ENCODE measurements around the gene POLR2E.

The POLR2E gene

DNA sequence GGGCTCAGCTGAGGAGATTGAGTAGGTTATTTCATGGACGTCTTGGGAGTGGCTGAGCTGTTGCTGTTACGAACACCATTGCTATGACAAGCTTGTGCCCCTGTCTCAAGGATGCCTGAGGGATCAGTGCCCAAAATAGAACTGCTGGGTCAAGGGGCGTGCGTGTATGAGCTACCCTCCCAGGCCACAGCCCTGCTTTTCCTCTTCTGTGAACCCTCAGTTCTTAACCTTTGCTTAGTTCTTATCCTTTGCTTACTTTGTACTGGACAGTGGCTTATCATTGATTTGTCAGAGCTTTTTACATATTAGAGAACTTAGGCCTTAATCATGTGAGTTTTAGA is 19.2 kb downstream of the POLR2E start:
- DNase-seq = no peak

DNA sequence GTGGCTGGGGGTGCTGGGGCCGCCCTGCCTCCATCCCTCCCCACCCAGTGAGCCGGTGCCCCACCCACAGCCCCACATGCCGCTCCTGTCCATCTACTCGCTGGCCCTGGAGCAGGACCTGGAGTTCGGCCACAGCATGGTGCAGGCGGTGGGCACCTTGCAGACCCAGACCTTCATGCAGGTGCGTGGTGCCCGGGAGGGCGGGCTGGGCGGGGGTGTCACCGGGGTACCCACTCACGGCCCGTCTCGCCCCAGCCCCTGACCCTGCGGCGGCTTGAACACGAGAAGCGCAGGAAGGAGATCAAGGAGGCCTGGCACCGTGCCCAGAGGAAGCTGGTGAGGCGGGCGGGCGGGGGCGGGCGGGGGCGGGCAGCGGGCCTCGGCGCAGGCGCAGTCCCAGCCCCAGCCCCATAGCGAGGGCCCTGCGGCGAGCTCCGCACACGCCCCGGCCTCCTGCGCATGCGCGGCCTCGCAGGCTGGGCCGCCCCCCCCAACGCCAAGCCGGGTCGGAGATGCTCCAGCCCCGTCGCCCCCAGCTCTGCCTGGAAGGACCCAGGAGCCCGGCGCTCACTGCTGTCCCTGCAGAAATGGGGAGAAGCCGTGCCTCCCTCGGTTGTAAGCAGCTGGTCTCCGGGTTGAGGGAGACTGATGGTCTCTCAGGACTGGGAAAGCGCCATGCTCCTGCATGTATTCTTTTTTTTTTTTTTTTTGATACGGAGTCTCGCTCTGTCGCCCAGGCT is 20.5 kb downstream of the POLR2E start:
- DNase-seq = peak; percentile 94 to 99

DNA sequence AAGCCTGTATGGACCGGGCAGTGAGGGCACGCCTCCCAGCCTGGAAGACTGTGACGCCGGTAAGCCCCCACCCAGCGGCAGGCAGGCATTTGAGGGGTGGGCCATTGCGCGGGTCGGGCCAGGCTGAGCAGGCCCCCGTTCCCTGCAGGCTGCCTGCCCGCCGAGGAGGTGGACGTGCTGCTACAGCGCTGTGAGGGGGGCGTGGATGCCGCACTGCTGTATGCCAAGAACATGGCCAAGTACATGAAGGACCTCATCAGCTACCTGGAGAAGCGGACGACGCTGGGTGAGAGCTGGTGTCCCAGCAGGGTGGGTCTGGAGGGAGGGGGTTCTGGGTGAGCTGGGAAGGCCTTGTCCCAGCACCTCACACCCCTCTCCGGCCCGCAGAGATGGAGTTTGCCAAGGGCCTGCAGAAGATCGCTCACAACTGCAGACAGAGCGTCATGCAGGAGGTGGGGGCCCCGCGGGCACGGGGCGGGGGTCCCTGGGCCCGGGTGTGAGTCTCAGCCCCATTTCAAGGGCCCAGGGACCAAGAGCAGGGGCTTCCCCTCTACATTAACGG is 21.1 kb downstream of the POLR2E start:
- DNase-seq = no peak

DNA sequence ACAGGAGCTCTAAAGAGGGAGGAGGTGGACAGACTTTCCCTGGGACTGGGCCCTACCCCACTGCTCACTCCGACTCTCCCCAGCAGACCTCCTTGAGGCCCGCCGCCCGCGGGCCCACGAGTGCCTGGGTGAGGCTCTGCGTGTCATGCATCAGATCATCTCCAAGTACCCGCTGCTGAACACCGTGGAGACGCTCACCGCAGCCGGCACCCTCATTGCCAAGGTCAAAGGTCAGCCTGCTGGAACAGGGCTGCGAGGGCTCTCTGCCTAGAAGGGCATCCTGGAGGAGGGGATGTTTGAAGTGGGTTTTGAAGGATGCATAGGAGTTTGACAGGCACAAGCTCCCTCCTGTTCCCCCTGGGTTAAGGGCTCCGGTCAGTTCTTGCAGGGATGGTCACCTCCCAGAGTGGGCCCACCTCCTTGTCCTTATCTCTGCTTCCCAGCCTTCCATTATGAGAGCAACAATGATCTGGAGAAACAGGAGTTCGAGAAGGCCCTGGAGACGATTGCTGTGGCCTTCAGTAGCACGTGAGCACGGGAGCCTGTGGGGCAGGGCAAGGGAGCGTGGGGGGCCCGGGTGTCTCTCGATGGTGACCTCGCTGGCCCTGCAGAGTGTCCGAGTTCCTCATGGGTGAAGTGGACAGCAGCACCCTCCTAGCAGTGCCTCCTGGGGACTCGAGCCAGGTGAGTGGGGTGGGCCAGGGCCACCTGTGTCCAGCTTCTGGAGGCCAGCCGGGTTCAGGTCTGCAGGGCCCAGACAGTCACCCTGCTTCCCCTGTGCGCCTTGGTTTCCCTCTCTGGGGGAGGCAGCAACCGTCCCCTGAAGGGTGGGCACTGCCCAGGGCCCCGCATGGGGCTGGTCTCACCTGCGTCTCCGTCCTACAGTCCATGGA is 21.9 kb downstream of the POLR2E start:
- no peak for DNase-seq

DNA sequence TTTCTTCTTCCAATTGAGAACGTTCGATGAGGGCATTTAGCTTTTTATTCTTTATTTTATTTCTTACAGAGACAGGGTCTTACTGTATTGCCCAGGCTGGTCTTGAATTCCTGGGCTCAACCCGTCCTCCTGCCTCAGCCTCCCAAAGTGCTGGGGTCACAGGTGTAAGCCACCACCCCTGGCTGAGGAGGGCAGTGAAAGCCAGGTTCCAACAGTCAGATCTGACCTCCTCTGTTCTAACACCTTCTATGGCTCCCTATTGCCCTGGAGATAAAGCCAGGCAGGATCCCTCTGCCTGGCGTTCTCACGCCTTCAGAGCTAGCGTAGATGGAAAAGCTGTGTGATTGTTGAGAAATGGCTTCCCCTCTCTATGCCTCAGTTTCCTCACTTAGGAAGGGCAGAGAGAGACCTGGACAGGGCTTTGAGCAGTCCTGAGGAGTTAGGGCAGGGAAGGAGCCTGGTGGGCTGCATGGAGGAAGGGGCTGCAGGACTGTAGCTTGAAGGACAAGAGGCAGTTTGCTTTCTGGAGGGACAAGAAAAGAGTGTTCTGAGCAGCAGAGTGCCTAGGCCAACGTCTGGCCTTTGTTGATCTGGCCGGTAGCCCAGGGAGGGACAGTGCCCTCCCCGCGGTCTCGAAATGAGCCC is 22.7 kb downstream of the POLR2E start:
- DNase-seq = no peak

DNA sequence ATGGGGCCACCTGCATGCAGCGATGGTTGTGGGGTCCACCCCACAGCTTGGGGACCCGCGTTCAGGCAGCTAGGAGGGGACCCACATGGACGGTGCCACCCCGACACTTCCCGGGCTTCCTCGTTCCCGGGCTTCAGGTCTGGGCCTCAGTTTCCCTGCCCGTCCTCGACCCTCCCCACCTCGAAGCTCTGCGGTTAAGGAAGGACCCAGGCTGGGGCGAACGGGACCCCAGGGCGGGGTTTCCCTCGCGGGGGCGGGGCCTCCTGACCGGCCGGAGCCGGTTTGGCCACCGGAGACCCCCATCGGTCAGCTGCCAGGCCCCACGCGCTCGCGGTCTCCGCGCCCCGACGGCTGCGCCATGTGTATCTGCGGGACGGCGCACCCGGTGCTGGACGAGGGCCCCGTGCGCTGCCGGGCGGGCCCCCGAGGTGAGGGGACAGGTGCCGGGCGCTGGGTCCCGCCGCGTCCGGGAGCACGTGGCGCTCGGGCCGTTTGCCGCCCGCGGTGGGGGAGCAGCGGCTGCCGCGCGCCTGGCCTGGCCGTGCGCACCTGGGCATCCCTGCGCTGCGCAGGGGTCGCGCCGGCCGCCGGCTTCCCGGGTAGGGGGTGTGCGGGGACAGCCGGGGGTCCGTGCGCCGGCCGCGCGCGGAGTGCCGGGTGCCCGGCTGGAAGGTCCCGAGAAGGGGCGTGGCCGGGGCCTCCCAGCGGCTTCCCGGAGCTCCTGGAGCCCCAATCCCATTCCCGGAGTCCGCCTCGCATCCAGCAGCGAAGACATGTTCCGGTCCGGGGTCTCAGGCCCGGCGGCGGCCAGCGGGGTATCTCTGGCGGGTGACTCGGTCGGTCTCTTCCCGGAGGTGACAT is 24.0 kb downstream of the POLR2E start:
- no peak for DNase-seq

DNA sequence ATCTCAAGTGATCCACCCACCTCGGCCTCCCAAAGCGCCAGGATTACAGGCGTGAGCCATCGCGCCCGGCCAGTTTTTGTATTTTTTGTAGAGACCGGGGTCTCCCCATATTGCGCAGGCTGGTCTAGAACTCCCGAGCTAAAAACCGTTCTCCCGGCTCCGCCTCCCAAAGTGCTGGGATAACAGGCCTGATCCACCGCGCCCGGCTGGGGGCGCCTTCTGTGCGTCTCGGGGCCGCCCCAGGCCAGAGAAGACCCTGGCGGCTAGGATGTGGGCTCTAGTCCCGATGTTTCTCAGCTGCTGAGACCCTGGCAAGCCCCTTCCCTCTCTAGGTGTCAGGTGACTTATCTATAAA is 24.6 kb downstream of the POLR2E start:
- no peak for DNase-seq

DNA sequence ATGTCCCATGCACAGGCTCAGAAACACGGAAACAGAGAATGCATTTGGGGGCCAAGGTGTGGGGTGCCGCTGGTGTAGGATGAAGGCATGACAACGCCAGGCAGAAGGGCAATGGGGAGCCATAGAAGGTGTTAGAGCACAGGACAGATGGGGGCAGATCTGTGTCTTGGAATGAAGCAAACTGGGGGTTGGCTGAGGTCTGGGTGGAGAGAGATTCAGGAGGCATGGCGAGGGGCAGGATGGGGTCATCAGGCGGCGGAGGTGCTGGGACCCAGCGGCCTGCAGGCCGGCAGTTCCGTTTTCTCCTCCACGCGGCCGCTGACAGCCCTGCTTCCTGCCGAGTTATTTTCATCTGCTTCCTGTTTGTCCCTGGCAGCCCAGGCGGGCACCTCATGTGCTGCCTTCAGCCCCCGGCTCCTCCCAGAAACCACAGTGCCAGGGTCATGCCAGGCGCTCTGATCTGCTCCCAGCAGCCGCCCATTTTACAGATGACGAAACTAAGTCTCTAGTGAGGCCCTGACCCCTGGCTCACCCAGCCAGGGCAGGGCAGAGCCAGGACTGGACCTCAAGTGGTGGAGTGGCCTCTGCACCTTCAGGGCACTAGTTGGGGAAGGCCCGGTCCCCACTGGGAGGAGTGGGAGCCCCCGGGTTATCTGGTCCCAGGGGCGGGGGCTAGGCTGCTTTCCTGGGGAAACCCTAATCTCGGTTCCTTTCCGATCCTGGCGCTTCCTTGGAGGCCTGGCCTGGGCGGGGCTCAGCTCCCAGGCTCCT is 26.0 kb downstream of the POLR2E start:
- peak; percentile 51 to 67 for DNase-seq

DNA sequence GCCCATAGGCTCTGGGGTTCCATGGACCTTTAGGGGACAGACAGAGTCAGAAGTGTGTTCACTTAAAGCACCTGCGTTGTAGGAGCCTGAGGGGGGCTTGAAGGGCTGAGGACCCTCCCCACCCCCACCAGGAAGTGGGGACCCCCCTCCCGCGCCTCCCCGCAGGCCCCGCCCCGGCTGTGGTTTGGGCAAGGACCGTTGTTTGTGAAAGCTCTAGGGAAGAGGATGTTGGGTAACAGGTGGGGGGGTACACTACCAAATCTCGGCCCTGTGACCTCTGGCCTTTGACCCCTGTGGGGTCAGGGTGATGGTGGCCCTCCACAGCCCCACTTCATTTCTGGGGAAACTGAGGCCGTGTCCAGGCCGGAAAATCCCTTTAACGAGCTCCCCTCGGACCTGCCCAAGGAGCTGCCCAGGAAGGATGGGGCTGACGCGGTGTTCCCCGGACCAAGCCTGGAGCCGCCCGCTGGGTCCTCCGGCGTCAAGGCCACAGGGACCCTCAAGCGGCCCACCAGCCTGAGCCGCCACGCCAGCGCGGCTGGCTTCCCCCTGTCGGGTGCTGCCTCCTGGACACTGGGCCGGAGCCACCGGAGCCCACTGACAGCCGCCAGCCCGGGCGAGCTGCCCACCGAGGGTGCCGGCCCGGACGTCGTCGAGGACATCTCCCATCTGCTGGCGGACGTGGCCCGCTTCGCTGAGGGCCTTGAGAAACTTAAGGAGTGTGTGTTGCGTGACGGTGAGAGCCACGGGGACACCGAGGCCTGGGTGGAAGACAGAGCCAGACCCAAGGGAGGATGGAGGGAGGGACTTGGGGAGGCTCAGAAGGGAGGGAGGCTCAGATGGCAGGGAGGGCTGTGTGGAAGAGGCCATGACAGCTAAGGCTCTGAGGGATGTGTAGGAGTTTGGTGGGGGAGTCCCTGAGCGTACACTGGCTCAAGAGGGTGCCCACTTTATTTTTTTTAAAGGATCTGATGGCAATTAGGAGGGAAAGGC is 26.9 kb downstream of the POLR2E start:
- peak; percentile 57 to 60 for DNase-seq

DNA sequence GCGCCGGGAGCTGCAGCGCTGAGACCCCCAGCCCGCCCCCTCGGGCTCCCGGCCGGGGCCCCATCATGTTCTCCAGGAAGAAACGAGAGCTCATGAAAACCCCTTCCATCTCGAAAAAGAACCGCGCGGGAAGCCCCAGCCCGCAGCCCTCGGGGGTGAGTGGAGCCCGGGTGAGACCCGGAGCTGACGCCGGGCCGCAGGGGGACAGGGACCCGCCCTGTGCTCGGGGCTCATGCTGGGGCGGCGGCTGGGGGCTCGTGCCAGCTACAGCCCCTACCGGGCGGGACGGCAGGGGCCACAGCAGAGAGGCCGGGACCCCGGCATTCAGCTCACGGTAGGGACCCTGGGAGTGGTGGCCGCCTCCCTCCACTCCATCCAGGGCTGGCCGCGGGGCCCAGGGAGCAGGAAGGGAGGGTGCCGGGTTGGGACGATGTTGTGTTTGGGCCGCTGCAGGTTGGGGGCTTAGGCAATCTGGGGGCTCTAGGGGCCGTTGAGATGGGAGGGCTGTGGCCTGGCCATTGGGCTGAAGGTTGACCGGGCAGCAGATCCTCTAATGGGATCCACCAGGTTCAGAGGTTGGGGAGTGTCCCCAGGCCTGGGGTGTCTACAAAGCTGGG is 27.7 kb downstream of the POLR2E start:
- no peak for DNase-seq

DNA sequence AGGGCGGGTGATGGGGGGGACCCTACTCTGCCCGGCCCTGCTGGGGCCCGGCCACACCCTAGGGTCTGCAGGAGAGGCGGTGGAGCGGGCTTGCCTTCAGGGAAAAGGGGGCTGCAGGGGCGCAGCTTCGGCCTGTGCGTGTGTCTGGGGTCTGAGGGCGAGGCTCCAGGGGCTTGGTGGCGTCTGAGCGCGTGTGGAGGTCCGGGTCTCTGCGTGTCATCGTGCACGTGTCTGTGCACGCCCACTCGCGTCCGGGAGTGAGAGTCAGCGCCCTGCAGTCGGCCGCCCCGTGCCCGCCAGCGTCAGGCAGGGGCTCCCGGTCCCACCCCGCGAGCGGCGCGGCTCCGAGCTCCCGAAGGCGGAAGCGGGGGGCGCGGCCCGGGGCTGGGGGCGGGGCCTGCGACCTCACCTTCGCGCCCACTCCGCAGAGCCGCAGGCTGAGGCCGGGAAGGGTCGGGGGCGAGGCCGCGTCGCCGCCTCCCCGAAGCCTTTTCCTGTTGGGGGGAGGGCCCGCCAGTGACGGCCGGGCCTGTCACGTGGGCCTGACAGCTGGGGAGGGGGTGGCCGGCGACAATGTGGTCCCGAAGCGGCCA is 28.3 kb downstream of the POLR2E start, which contains the start of gene ARHGAP45:
Gene ARHGAP45 (plus strand): TSS at position 420 of the 593 bp plus-strand sequence. CDS start 239 bp downstream, outside the sequence.
- DNase-seq = peak; percentile 77 to 84

DNA sequence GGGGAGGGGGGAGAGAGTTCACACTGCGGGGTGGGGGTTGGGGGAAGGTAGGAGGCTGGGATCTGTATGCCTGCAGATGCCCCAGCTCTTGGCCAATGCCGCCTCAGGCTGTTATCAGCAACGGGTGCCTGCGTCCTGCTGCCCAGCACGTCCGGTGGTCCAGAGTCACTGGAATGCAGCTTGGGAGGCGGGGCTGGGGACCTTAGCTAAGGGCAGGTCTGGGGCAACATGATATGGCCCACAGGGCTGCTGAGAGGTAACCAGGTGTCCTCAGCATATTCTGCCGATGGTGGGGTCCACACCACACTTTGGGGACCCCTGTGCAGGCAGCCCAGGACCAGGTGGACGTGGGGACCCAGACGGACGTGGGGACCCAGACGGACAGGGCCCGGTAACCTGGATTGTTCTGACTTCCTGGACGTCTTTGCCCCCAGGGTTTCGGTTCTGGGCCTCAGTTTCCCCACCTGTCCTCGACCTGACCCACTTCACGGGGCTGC is 28.9 kb downstream of the POLR2E start:
- DNase-seq = no peak

DNA sequence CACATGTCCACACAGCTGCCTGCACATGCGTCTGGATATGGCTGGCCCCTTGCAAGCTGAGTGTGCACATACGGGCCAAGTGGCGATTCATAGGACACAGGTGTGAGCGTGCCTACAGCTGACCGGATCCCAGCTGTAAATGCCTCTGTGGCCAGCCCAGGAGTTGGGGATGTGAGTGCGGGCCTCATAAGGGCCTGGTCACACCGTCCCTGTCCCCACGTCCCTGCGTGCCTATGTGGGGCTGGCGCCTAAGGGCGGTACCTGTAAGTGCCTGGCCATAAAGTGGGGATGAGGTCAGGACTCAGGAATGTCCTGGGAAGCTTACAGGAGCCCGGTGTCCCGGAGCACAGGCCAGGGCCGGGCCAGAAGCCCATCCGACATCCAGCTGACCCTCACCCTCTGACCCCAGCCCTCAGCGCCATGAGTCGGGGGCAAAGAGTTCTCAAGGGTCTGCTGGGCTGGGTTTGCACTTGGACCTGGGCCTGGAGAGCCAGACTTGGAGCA is 29.5 kb downstream of the POLR2E start:
- no peak for DNase-seq

DNA sequence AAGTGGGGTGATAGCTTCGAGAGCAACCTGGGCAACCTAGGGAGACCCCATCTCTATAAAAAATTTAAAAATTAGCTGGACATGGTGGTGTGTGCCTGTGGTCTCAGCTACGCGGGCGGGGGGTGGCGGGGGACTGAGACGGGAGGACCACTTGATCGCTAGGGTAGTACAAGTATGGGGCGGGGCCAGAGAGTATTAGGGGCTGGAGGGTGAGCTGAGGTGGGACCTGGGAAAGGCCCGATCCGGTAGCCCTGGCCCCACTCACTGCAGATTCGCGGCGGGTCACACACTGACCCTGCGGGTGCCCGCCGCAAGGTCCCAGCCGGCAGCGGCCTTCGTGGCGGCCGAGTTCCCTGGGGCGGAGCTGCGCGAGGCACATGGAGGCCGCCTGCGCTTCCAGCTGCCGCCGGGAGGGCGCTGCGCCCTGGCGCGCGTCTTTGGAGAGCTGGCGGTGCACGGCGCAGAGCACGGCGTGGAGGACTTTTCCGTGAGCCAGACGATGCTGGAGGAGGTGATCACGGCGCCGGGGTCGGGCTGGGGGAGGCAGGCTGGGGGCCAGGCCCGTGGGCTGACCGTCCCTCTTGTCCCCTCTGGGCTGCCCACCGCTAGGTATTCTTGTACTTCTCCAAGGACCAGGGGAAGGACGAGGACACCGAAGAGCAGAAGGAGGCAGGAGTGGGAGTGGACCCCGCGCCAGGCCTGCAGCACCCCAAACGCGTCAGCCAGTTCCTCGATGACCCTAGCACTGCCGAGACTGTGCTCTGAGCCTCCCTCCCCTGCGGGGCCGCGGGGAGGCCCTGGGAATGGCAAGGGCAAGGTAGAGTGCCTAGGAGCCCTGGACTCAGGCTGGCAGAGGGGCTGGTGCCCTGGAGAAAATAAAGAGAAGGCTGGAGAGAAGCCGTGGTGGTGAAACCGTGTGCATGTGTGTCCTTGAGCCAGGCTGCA is 30.2 kb downstream of the POLR2E start:
- DNase-seq = peak; percentile 69 to 74

DNA sequence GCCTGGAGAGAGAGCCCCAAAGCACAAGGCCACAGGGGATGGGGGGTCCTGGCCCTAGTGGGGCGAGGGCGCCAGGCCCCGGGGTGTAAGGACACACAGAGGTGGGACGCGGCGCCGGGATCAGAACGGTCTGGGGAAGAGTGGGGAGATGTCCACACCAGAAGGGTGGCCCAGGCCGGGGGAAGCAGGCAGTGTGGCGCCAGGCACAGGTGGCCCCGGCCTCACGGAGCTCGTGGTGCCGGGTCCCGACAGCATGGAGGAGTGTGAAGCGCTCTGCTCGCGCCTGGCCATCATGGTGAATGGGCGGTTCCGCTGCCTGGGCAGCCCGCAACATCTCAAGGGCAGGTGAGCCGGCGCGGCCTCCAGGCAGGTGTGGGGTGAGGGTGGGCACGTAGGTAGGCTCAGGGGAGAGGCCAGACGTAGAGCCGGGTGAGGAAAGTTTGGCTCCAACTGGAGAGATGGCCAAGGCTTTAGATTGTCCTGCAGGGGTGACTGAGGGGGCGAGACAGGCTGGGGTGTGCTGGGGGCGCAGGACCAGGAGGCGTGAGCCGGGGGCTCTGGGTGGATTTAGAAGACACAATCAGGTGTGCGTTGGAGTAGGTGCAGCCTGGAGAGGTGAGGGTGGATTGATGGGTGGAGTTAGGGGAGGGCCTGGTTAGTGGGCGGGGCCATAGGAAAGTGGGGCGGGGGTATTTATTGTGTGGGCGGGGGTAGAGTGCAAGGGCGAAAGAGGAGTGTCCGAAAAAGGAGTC is 31.1 kb downstream of the POLR2E start:
- no peak for DNase-seq

DNA sequence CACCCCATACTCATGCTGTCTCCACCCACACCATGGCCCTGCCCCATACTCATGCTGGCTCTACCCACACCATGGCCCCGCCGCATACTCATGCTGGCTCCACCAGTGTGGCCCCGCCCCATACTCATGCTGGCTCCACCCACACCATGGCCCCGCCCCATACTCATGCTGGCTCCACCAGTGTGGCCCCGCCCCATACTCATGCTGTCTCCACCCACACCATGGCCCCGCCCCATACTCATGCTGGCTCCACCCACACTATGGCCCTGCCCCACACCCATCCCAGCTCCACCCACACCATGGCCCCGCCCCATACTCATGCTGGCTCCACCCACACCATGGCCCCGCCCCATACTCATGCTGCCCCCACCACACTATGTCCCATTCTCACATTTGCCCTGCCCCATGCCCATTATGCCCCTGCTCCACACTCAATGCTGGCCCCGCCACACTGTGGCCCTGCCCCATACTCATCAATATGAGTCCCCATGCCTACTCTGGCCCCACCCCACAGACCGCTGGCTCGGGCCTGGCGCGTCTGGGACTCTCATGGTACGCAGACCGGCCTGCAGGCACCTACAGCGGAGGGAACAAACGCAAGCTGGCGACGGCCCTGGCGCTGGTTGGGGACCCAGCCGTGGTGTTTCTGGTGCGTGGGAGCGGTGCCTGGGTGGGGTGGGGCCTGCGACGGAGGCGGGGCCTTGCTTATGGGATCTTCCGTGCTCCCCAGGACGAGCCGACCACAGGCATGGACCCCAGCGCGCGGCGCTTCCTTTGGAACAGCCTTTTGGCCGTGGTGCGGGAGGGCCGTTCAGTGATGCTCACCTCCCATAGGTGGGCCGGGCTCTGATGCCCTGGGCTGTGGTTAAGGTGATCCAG is 31.9 kb downstream of the POLR2E start:
- DNase-seq = peak in 1 of 2 donors; percentile 57
